NCI-H146 (cell line): Measurements from ENCODE around the gene TTLL11.

ENCODE experiments used
- DNase-seq: peaks from one replicate; lab custom pipeline; 2025; lab: John Stamatoyannopoulos, UW

TTLL11 gene

GRCh38 chr9:121784731-121785411, 308.2 kb downstream of the TTLL11 start:
- DNase-seq: no peak

- DNase-seq: no peak
Measured at GRCh38 chr9:121783521-121784507, 309.3 kb downstream of the TTLL11 start.

- DNase-seq: no peak
Measured at GRCh38 chr9:121783111-121783510, 310.0 kb downstream of the TTLL11 start.

- no peak for DNase-seq
Measured at GRCh38 chr9:121782514-121783110, 310.5 kb downstream of the TTLL11 start.

- no peak for DNase-seq
Measured at GRCh38 chr9:121781701-121782464, 311.2 kb downstream of the TTLL11 start.

GRCh38 chr9:121781145-121781548, 312.0 kb downstream of the TTLL11 start:
- no peak for DNase-seq

GRCh38 chr9:121780177-121781040, 312.7 kb downstream of the TTLL11 start:
- DNase-seq: peak; percentile 89

- no peak for DNase-seq
Measured at GRCh38 chr9:121779381-121780117, 313.6 kb downstream of the TTLL11 start.

- no peak for DNase-seq
Measured at GRCh38 chr9:121778252-121779225, 314.6 kb downstream of the TTLL11 start.

GRCh38 chr9:121776739-121777637, 316.1 kb downstream of the TTLL11 start:
- DNase-seq: no peak

- no peak for DNase-seq
Measured at GRCh38 chr9:121776001-121776738, 316.9 kb downstream of the TTLL11 start.

GRCh38 chr9:121774715-121775613, 318.1 kb downstream of the TTLL11 start:
- no peak for DNase-seq

GRCh38 chr9:121773954-121774714, 319.0 kb downstream of the TTLL11 start:
- DNase-seq: no peak

GRCh38 chr9:121773286-121773953, 319.7 kb downstream of the TTLL11 start:
- no peak for DNase-seq
